Colonic mucosa (tissue), 4 donors: ENCODE measurements around the gene KCNK6. TPM values are rescaled to one million over a fixed set of nuclear protein-coding genes. Genes with fewer than 3 reads are reported as not detected.

ENCODE experiments used
- DNase-seq: peaks from one replicate; pipeline ENCODE4 v3.0.0-alpha.2; 2020
- H3K27ac ChIP-seq: fragments of 200-600 bp; one replicate; pipeline ENCODE4 v1.8.0; 2021
- H3K27me3 ChIP-seq: fragments of 200-600 bp; one replicate; pipeline ENCODE4 v1.8.0; 2021
- H3K36me3 ChIP-seq: fragments of 200-600 bp; one replicate; pipeline ENCODE4 v1.8.0; 2021
- H3K4me1 ChIP-seq: fragments of 200-600 bp; one replicate; pipeline ENCODE4 v1.8.0; 2021; ENCODE audit warnings: mild to moderate bottlenecking
- H3K4me3 ChIP-seq: fragments of 200-600 bp; one replicate; pipeline ENCODE4 v1.8.0; 2021
- H3K9ac ChIP-seq, 2 donors: one replicate each; pipeline ENCODE4 v1.7.0; 2013; ENCODE audit warnings: control low read depth in 2 of 2, low read depth in 2 of 2, low read length in 2 of 2
- H3K9me3 ChIP-seq: fragments of 200-600 bp; one replicate; pipeline ENCODE4 v1.8.0; 2021
- CTCF ChIP-seq: fragments of 200-600 bp; IDR thresholded peaks from one replicate; pipeline ENCODE4 v1.8.0; 2022; ENCODE audit warnings: antibody characterized with exemption, mild to moderate bottlenecking
- intact Hi-C: fragments of 100-400 bp; cut with DNase I; formaldehyde crosslinking; loops from one replicate; pipeline ENCODE4 v1.14.1; 2022
- total RNA-seq, 2 donors: library from RNA; stranded (reverse); fragmentation: NEBNext Ultra II Directional in 1 of 2; extraction: Animal tissue kit (Norgen Biotek cat#: 25700) in 1 of 2; gene quantifications; one replicate each; pipeline ENCODE4 v1.2.1, GENCODE V29; 2021
- donor health status: healthy.
- donor health status: DM: no; HTN: no; CAD: no.
- donor health status: DM: no; HTN: no; CAD: no.

The KCNK6 gene
- total RNA-seq, 2 donors from 2014 or later: 19.8 to 23.4 TPM

- no peak for DNase-seq
- no peak overlapping the region for H3K27ac ChIP-seq
- intact Hi-C loops: no loop called here
- no peak overlapping the region for H3K9ac ChIP-seq
- H3K4me1 ChIP-seq: no peaks in the 10 kb centered on the region
- H3K9me3 ChIP-seq: no peaks in the 10 kb centered on the region
- H3K27me3 ChIP-seq: no peaks in the 10 kb centered on the region
- H3K4me3 ChIP-seq: no peak overlapping the region
- no peaks in the 10 kb centered on the region for H3K36me3 ChIP-seq
- no peak for TF ChIP-seq CTCF
These were observed 12.6 kb upstream of the KCNK6 start for GRCh38 chr19:38307076-38307475.

- intact Hi-C loops: no loop called here
- no peak for DNase-seq
- Histone ChIP-seq H3K9me3 (no peaks in the 10 kb centered on the region), H3K36me3 (no peaks in the 10 kb centered on the region), H3K27me3 (no peaks in the 10 kb centered on the region), H3K4me3 (no peak overlapping the region), H3K27ac (no peak overlapping the region), H3K4me1 (no peaks in the 10 kb centered on the region), H3K9ac (peak overlapping the region in 1 of 2 donors; percentile 12)
- TF ChIP-seq CTCF: no peak
These were observed 12.0 kb upstream of the KCNK6 start for GRCh38 chr19:38307597-38307996.

- Histone ChIP-seq H3K4me3 (no peak overlapping the region), H3K9ac (peak overlapping the region in 1 of 2 donors; percentile 12), H3K27ac (no peak overlapping the region), H3K27me3 (no peaks in the 10 kb centered on the region), H3K4me1 (no peaks in the 10 kb centered on the region), H3K9me3 (no peaks in the 10 kb centered on the region), H3K36me3 (no peaks in the 10 kb centered on the region)
- no peak for TF ChIP-seq CTCF
- intact Hi-C loops: no loop called here
- DNase-seq: no peak
These were observed 11.5 kb upstream of the KCNK6 start for GRCh38 chr19:38308006-38308766.

GRCh38 chr19:38308926-38309614, 10.6 kb upstream of the KCNK6 start:
- no peak overlapping the region for H3K9ac ChIP-seq
- no peak for TF ChIP-seq CTCF
- H3K36me3 ChIP-seq: no peaks in the 10 kb centered on the region
- intact Hi-C loops: no loop called here
- H3K9me3 ChIP-seq: no peaks in the 10 kb centered on the region
- no peaks in the 10 kb centered on the region for H3K4me1 ChIP-seq
- no peak for DNase-seq
- H3K27me3 ChIP-seq: no peaks in the 10 kb centered on the region
- no peak overlapping the region for H3K27ac ChIP-seq
- no peak overlapping the region for H3K4me3 ChIP-seq

- no peak for TF ChIP-seq CTCF
- Histone ChIP-seq H3K9ac (no peak overlapping the region), H3K4me3 (no peak overlapping the region), H3K27me3 (no peaks in the 10 kb centered on the region), H3K4me1 (no peaks in the 10 kb centered on the region), H3K36me3 (no peaks in the 10 kb centered on the region), H3K9me3 (no peaks in the 10 kb centered on the region), H3K27ac (no peak overlapping the region)
- intact Hi-C loops: no loop called here
- no peak for DNase-seq
These were observed 9.9 kb upstream of the KCNK6 start for GRCh38 chr19:38309615-38310278.
